HepG2 (cell line): ENCODE results near the gene ING5. TPM values are rescaled to one million over a fixed set of nuclear protein-coding genes. Genes with fewer than 3 reads are reported as not detected.

ENCODE experiments used
- ATAC-seq: fragments of 200-7000 bp; cut with Tn5 transposase; 3 replicates; pipeline ENCODE4 v1.9.1; 2020; ENCODE audit warnings: mild to moderate bottlenecking, moderate library complexity
- BruUV-seq: library from RNA; stranded (reverse); fragments of 400-500 nt; replicated peaks from 2 replicates; lab custom pipeline; 2021; lab: Mats Ljungman, UMichigan
- CTCF ChIA-PET: fragments of 300-600 bp; formaldehyde crosslinking; extraction: SDS; loops from one replicate; lab custom pipeline; 2021; ENCODE audit warnings: low total read pairs, inconsistent platforms, low intra/inter-chr PET ratio; lab: Yijun Ruan, JAX
- POLR2A ChIA-PET: fragments of 350-600 bp; sonication (Branson Sonifier 250); formaldehyde crosslinking; loops from one replicate; lab custom pipeline; 2020; ENCODE audit warnings: antibody characterized with exemption, inconsistent platforms; lab: Yijun Ruan, JAX
- DNase-seq: peaks from one replicate; pipeline ENCODE4 v3.0.0-alpha.2; 2015; ENCODE audit warnings: low spot score
- FAIRE-seq: peaks from 3 replicates; lab custom pipeline; 2011; peaks lifted over from hg19 to GRCh38; lab: Jason Lieb, UNC
- H2AFZ ChIP-seq: one replicate; pipeline ENCODE4 v1.6.1; 2011; ENCODE audit warnings: low read length, inconsistent platforms
- H3K27ac ChIP-seq: fragments of 300-600 bp; 3 replicates; pipeline ENCODE4 v1.8.0; 2011; ENCODE audit warnings: mixed run types, mild to moderate bottlenecking, mixed read lengths, low read length, inconsistent platforms; ENCODE audit not compliant: insufficient read depth; ENCODE audit errors: extremely low read length
- H3K27me3 ChIP-seq, 2 experiments: fragments of 200-600 bp in 1 of 2; 2 replicates in 1 of 2; 3 replicates in 1 of 2; pipeline versions ENCODE4 v1.6.0 to v1.8.0; 2011; ENCODE audit warnings: low read length in 2 of 2, mild to moderate bottlenecking in 2 of 2, moderate library complexity in 2 of 2, inconsistent platforms in 1 of 2; ENCODE audit not compliant: insufficient read depth in 2 of 2, control insufficient read depth in 1 of 2
- H3K36me3 ChIP-seq, 2 experiments: fragments of 200-600 bp in 1 of 2; replicated peaks in 1 of 2; 2 replicates in 1 of 2; 3 replicates in 1 of 2; pipeline versions ENCODE4 v1.5.1 to v1.8.0; 2011; ENCODE audit warnings: low read length in 2 of 2, inconsistent platforms in 1 of 2; ENCODE audit not compliant: insufficient read depth in 2 of 2, control insufficient read depth in 1 of 2
- H3K4me1 ChIP-seq: 2 replicates; pipeline ENCODE4 v1.5.1; 2012; ENCODE audit warnings: low read length, inconsistent platforms; ENCODE audit not compliant: insufficient read depth
- H3K4me2 ChIP-seq: 2 replicates; pipeline ENCODE4 v1.6.0; 2011; ENCODE audit warnings: low read depth, low read length, inconsistent platforms
- H3K4me3 ChIP-seq, 3 experiments: fragments of 200-600 bp in 1 of 3; sonication (generic), shearing (Covaris generic) in 1 of 3; replicated peaks in 1 of 3; 2 replicates each; pipeline ENCODE4 v1.5.1; 2011 to 2016; ENCODE audit warnings: low read length in 3 of 3, inconsistent platforms in 2 of 3, low read depth in 2 of 3, mild to moderate bottlenecking in 2 of 3, control low read depth in 1 of 3, mixed read lengths in 1 of 3; ENCODE audit not compliant: insufficient read depth in 1 of 3
- H3K79me2 ChIP-seq: one replicate; pipeline ENCODE4 v1.6.1; 2011; ENCODE audit warnings: low read length, inconsistent platforms; ENCODE audit not compliant: insufficient read depth
- H3K9ac ChIP-seq: 2 replicates; pipeline ENCODE4 v1.6.0; 2011; ENCODE audit warnings: mild to moderate bottlenecking, low read depth, low read length, inconsistent platforms; ENCODE audit not compliant: insufficient read depth
- H3K9me3 ChIP-seq: 2 replicates; pipeline ENCODE4 v1.5.1; 2012; ENCODE audit warnings: mild to moderate bottlenecking, low read length
- H4K20me1 ChIP-seq: 2 replicates; pipeline ENCODE4 v1.6.0; 2011; ENCODE audit warnings: inconsistent platforms, mild to moderate bottlenecking, low read length, moderate library complexity; ENCODE audit not compliant: insufficient read depth
- CEBPB ChIP-seq: IDR thresholded peaks from 2 replicates; pipeline ENCODE4 v1.6.1; 2011; ENCODE audit warnings: low read depth, low read length, improper control_type of control experiment, borderline replicate concordance
- DZIP1 ChIP-seq: sonication (generic); formaldehyde crosslinking; IDR thresholded peaks from 2 replicates; pipeline ENCODE4 v1.5.0; 2020; ENCODE audit warnings: mild to moderate bottlenecking, missing genetic modification reagents
- ELF4 ChIP-seq: sonication (generic); formaldehyde crosslinking; IDR thresholded peaks from 2 replicates; pipeline ENCODE4 v1.5.0; 2020; ENCODE audit warnings: missing genetic modification reagents, mild to moderate bottlenecking, moderate library complexity, borderline replicate concordance
- FLYWCH1 ChIP-seq: sonication (generic); formaldehyde crosslinking; IDR thresholded peaks from 2 replicates; pipeline ENCODE4 v1.8.1; 2023; ENCODE audit warnings: mild to moderate bottlenecking, missing genetic modification reagents
- IRX3 ChIP-seq: sonication (generic); formaldehyde crosslinking; IDR thresholded peaks from 2 replicates; pipeline ENCODE4 v1.8.1; 2023; ENCODE audit warnings: mild to moderate bottlenecking, low read depth, missing genetic modification reagents, borderline replicate concordance
- MLLT10 ChIP-seq: sonication (generic); formaldehyde crosslinking; IDR thresholded peaks from 2 replicates; pipeline ENCODE4 v1.4.0; 2020; ENCODE audit warnings: missing genetic modification reagents
- PAX8 ChIP-seq: sonication (generic); formaldehyde crosslinking; IDR thresholded peaks from 2 replicates; pipeline ENCODE4 v1.8.0; 2022; ENCODE audit warnings: mild to moderate bottlenecking, missing genetic modification reagents, borderline replicate concordance
- SATB2 ChIP-seq: sonication (generic); formaldehyde crosslinking; IDR thresholded peaks from 2 replicates; pipeline ENCODE4 v1.5.0; 2020; ENCODE audit warnings: missing genetic modification reagents
- SMAD3 ChIP-seq: sonication (generic); formaldehyde crosslinking; IDR thresholded peaks from 2 replicates; pipeline ENCODE4 v1.4.0; 2020; ENCODE audit warnings: missing genetic modification reagents
- ZNF446 ChIP-seq: sonication (generic); formaldehyde crosslinking; IDR thresholded peaks from 2 replicates; pipeline ENCODE4 v1.5.0; 2020; ENCODE audit warnings: mild to moderate bottlenecking, missing genetic modification reagents
- ZNF615 ChIP-seq: sonication (generic); formaldehyde crosslinking; IDR thresholded peaks from 2 replicates; pipeline ENCODE4 v1.5.0; 2020; ENCODE audit warnings: mild to moderate bottlenecking, missing genetic modification reagents, borderline replicate concordance
- ZNF629 ChIP-seq: sonication (generic); formaldehyde crosslinking; conservative IDR thresholded peaks from 2 replicates; pipeline ENCODE4 v1.5.0; 2020; ENCODE audit warnings: missing genetic modification reagents
- ZNF839 ChIP-seq: sonication (generic); formaldehyde crosslinking; IDR thresholded peaks from 2 replicates; pipeline ENCODE4 v1.4.0; 2020; ENCODE audit warnings: missing genetic modification reagents, mild to moderate bottlenecking, borderline replicate concordance
- ZUFSP ChIP-seq: sonication (generic); formaldehyde crosslinking; IDR thresholded peaks from 2 replicates; pipeline ENCODE4 v1.9.0; 2021; ENCODE audit warnings: missing genetic modification reagents, mild to moderate bottlenecking, borderline replicate concordance
- WGBS: methylation state at CpG from one replicate; pipeline ENCODE4 v1.1.6; 2017; ENCODE audit warnings: low lambda C conversion rate; 5-methylcytosine and 5-hydroxymethylcytosine counted together
- in situ Hi-C: cut with HindIII; loops from 2 replicates; pipeline ENCODE4 v1.10.0; 2017; ENCODE audit warnings: low pct_unique_long_range_greater_than_20kb; ENCODE audit not compliant: extremely low pct_ligation_motif_present
- intact Hi-C: fragments of 100-400 bp; cut with micrococcal nuclease; formaldehyde crosslinking; loops from one replicate; pipeline ENCODE4 v1.10.0; 2022; ENCODE audit not compliant: unreplicated experiment
- polyA plus RNA-seq, 8 experiments: library from polyadenylated mRNA; depleted of rRNA in 3 of 8; stranded (reverse) in 7 of 8; unstranded in 1 of 8; fragments of >200 nt; fragmentation: Illumina TruSeq in 4 of 8; extraction: Trizol in 4 of 8; gene quantifications; 2 replicates each; pipeline versions ENCODE4 v1.2.1 to v1.2.3, GENCODE V29; 2011 to 2016; ENCODE audit warnings: low read depth in 4 of 8, missing spikeins in 1 of 8, mixed read lengths in 1 of 8; ENCODE audit not compliant: insufficient read depth in 1 of 8
- total RNA-seq, 5 experiments: library from RNA; depleted of rRNA; stranded (reverse); fragments of >200 nt; fragmentation: Illumina TruSeq; extraction: Trizol; gene quantifications; 2 replicates each; pipeline ENCODE4 v1.2.3, GENCODE V29; 2016; ENCODE audit warnings: low read depth in 1 of 5
- TF ChIP-seq, protein P1 (sequence below): sonication (generic); formaldehyde crosslinking; IDR thresholded peaks from 2 replicates; pipeline ENCODE4 v1.8.0; 2022; ENCODE audit warnings: low read depth, missing genetic modification reagents
- TF ChIP-seq, protein P2 (sequence below): sonication (generic); formaldehyde crosslinking; IDR thresholded peaks from 2 replicates; pipeline ENCODE4 v1.5.0; 2020; ENCODE audit warnings: missing genetic modification reagents

Gene ING5
- total and polyA plus RNA-seq, 2 of the 13 experiments (the other 11 are each of a cell fraction or from before 2014, with no cell fraction given) = 61.9 to 71.9 TPM

- CTCF ChIA-PET = no interaction called here
- DNase-seq = no peak
- intact Hi-C loops = no loop called here
- H3K4me2 ChIP-seq = no peak overlapping the region
- POLR2A ChIA-PET = interaction anchor here (1.5 to 1.8 kb wide), 3 partner anchors 9 to 39 kb away, joined by 5 to 13 read pairs (median 5); partner anchors contain the start of genes D2HGDH, DTYMK and ING5
- no TSS peak for BruUV-seq
- in situ Hi-C loops = no loop called here
- no peak overlapping the region for H3K27ac ChIP-seq
- ATAC-seq = no peak
- WGBS = 97% methylated on average over 76 of the region's 76 CpGs
- H4K20me1 ChIP-seq = no peaks in the 10 kb centered on the region
- H3K4me3 ChIP-seq = no peak overlapping the region
- H3K9ac ChIP-seq = no peak overlapping the region
- H2AFZ ChIP-seq = no peak overlapping the region
- H3K4me1 ChIP-seq = no peaks in the 10 kb centered on the region
- H3K79me2 ChIP-seq = no peaks in the 10 kb centered on the region
- peaks cover 25 to 33% of the 10 kb centered on the region in 2 experiments for H3K36me3 ChIP-seq
- no peak for FAIRE-seq
- no peaks in the 10 kb centered on the region for H3K27me3 ChIP-seq
- no peaks in the 10 kb centered on the region for H3K9me3 ChIP-seq
- no peak for TF ChIP-seq FLYWCH1
- no peak for TF ChIP-seq MLLT10 (CRISPR knock-in tag)
- no peak for TF ChIP-seq ELF4 (CRISPR knock-in tag)
- no peak for TF ChIP-seq PAX8 (CRISPR knock-in tag)
- no peak for TF ChIP-seq SMAD3
- TF ChIP-seq ZUFSP (CRISPR knock-in tag) = no peak
- TF ChIP-seq CEBPB = peak; percentile 77
- no peak for TF ChIP-seq SATB2 (CRISPR knock-in tag)
- no peak for TF ChIP-seq ZNF615
- no peak for TF ChIP-seq ZNF839 (CRISPR knock-in tag)
- TF ChIP-seq, protein P1, sequence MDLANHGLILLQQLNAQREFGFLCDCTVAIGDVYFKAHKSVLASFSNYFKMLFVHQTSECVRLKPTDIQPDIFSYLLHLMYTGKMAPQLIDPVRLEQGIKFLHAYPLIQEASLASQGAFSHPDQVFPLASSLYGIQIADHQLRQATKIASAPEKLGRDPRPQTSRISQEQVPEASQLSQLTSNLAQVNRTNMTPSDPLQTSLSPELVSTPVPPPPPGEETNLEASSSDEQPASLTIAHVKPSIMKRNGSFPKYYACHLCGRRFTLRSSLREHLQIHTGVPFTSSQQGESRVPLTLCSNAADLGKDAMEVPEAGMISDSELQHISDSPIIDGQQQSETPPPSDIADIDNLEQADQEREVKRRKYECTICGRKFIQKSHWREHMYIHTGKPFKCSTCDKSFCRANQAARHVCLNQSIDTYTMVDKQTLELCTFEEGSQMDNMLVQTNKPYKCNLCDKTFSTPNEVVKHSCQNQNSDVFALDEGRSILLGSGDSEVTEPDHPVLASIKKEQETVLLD (CRISPR knock-in tag) = no peak
- TF ChIP-seq ZNF446 (CRISPR knock-in tag) = no peak
- TF ChIP-seq, protein P2, sequence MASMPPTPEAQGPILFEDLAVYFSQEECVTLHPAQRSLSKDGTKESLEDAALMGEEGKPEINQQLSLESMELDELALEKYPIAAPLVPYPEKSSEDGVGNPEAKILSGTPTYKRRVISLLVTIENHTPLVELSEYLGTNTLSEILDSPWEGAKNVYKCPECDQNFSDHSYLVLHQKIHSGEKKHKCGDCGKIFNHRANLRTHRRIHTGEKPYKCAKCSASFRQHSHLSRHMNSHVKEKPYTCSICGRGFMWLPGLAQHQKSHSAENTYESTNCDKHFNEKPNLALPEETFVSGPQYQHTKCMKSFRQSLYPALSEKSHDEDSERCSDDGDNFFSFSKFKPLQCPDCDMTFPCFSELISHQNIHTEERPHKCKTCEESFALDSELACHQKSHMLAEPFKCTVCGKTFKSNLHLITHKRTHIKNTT = no peak
- TF ChIP-seq ZNF629 (CRISPR knock-in tag) = no peak
- 0 out of 2 replicates have a peak, but pooled peaks have one; percentile 4 for TF ChIP-seq DZIP1 (CRISPR knock-in tag)
- no peak for TF ChIP-seq IRX3 (CRISPR knock-in tag)
Measured at GRCh38 chr2:241724975-241725870, 23.4 kb downstream of the ING5 start.
